HepG2 (cell line): ENCODE measurements around the gene HDAC3. TPM values are rescaled to one million over a fixed set of nuclear protein-coding genes. Genes with fewer than 3 reads are reported as not detected.

Experiments
- ATF1 ChIP-seq: IDR thresholded peaks from 2 replicates; pipeline ENCODE4 v1.6.1; 2016; ENCODE audit warnings: mild to moderate bottlenecking, control low read depth
- ATF7-NPFF ChIP-seq: sonication (generic); formaldehyde crosslinking; IDR thresholded peaks from 2 replicates; pipeline ENCODE4 v1.8.1; 2023; ENCODE audit warnings: mild to moderate bottlenecking, low read depth, missing genetic modification reagents, moderate library complexity
- CCDC6 ChIP-seq: sonication (generic); formaldehyde crosslinking; IDR thresholded peaks from 2 replicates; pipeline ENCODE4 v1.8.1; 2022; ENCODE audit warnings: mild to moderate bottlenecking, missing genetic modification reagents, moderate library complexity
- DNMT1 ChIP-seq: sonication (generic); formaldehyde crosslinking; IDR thresholded peaks from 2 replicates; pipeline ENCODE4 v1.5.1; 2020; ENCODE audit warnings: mild to moderate bottlenecking, missing genetic modification reagents
- GATA4 ChIP-seq: sonication (generic); IDR thresholded peaks from 2 replicates; pipeline ENCODE4 v1.6.1; 2016; ENCODE audit warnings: antibody characterized with exemption, low read depth, borderline replicate concordance
- HBP1 ChIP-seq: IDR thresholded peaks from 2 replicates; pipeline ENCODE4 v1.6.1; 2016; ENCODE audit warnings: low read depth, control low read depth
- HMG20A ChIP-seq: IDR thresholded peaks from 2 replicates; pipeline ENCODE4 v1.6.1; 2016; ENCODE audit warnings: borderline replicate concordance
- HOMEZ ChIP-seq: IDR thresholded peaks from 2 replicates; pipeline ENCODE4 v1.6.1; 2016; ENCODE audit warnings: low read depth
- KDM3A ChIP-seq: IDR thresholded peaks from 2 replicates; pipeline ENCODE4 v1.6.1; 2018; ENCODE audit warnings: low read depth, missing compliant biosample characterization
- PAWR ChIP-seq: sonication (generic); formaldehyde crosslinking; IDR thresholded peaks from 2 replicates; pipeline ENCODE4 v1.4.0; 2020; ENCODE audit warnings: missing genetic modification reagents, mild to moderate bottlenecking, borderline replicate concordance
- RAD51 ChIP-seq: fragments of 450-650 bp; IDR thresholded peaks from 2 replicates; pipeline ENCODE4 v1.6.1; 2016; ENCODE audit warnings: borderline replicate concordance
- RELA ChIP-seq: sonication (generic); formaldehyde crosslinking; IDR thresholded peaks from 2 replicates; pipeline ENCODE4 v1.4.0; 2020; ENCODE audit warnings: missing genetic modification reagents
- SP5 ChIP-seq: IDR thresholded peaks from 2 replicates; pipeline ENCODE4 v1.6.1; 2016; ENCODE audit warnings: low read depth, borderline replicate concordance
- SRY ChIP-seq: sonication (generic); formaldehyde crosslinking; IDR thresholded peaks from 2 replicates; pipeline ENCODE4 v1.8.0; 2022; ENCODE audit warnings: mild to moderate bottlenecking, missing genetic modification reagents
- TMF1 ChIP-seq: sonication (generic); formaldehyde crosslinking; IDR thresholded peaks from 2 replicates; pipeline ENCODE4 v1.8.1; 2022; ENCODE audit warnings: low read depth, missing genetic modification reagents
- ZNF136 ChIP-seq: sonication (generic); formaldehyde crosslinking; IDR thresholded peaks from 2 replicates; pipeline ENCODE4 v1.8.1; 2022; ENCODE audit warnings: low read depth, mild to moderate bottlenecking, moderate library complexity, missing genetic modification reagents
- ZNF251 ChIP-seq: sonication (generic); formaldehyde crosslinking; IDR thresholded peaks from 2 replicates; pipeline ENCODE4 v1.9.0; 2021; ENCODE audit warnings: mild to moderate bottlenecking, missing genetic modification reagents
- ZNF674 ChIP-seq: sonication (generic); formaldehyde crosslinking; IDR thresholded peaks from 2 replicates; pipeline ENCODE4 v1.5.0; 2020; ENCODE audit warnings: low read depth, mild to moderate bottlenecking, missing genetic modification reagents
- ZNF709 ChIP-seq: sonication (generic); formaldehyde crosslinking; IDR thresholded peaks from 2 replicates; pipeline ENCODE4 v1.5.0; 2020; ENCODE audit warnings: mild to moderate bottlenecking, missing genetic modification reagents
- ZNF724P ChIP-seq: sonication (generic); formaldehyde crosslinking; IDR thresholded peaks from 2 replicates; pipeline ENCODE4 v1.8.0; 2022; ENCODE audit warnings: missing genetic modification reagents, borderline replicate concordance
- ZNF747 ChIP-seq: sonication (generic); formaldehyde crosslinking; IDR thresholded peaks from 2 replicates; pipeline ENCODE4 v1.8.1; 2023; ENCODE audit warnings: missing genetic modification reagents, mild to moderate bottlenecking, borderline replicate concordance
- ZNF75D ChIP-seq: sonication (generic); formaldehyde crosslinking; IDR thresholded peaks from 2 replicates; pipeline ENCODE4 v1.8.1; 2023; ENCODE audit warnings: missing genetic modification reagents, mild to moderate bottlenecking, borderline replicate concordance
- polyA plus RNA-seq, 8 experiments: library from polyadenylated mRNA; depleted of rRNA in 3 of 8; stranded (reverse) in 7 of 8; unstranded in 1 of 8; fragments of >200 nt; fragmentation: Illumina TruSeq in 4 of 8; extraction: Trizol in 4 of 8; gene quantifications; 2 replicates each; pipeline versions ENCODE4 v1.2.1 to v1.2.3, GENCODE V29; 2011 to 2016; ENCODE audit warnings: low read depth in 4 of 8, missing spikeins in 1 of 8, mixed read lengths in 1 of 8; ENCODE audit not compliant: insufficient read depth in 1 of 8
- total RNA-seq, 5 experiments: library from RNA; depleted of rRNA; stranded (reverse); fragments of >200 nt; fragmentation: Illumina TruSeq; extraction: Trizol; gene quantifications; 2 replicates each; pipeline ENCODE4 v1.2.3, GENCODE V29; 2016; ENCODE audit warnings: low read depth in 1 of 5
- TF ChIP-seq, protein P1 (sequence below): sonication (generic); formaldehyde crosslinking; IDR thresholded peaks from 2 replicates; pipeline ENCODE4 v1.8.0; 2022; ENCODE audit warnings: mild to moderate bottlenecking, missing genetic modification reagents, moderate library complexity
- TF ChIP-seq, protein P2 (sequence below), 2 experiments: sonication (generic) in 1 of 2; formaldehyde crosslinking in 1 of 2; IDR thresholded peaks; 2 replicates each; pipeline versions ENCODE4 v1.4.0 to v1.6.1; 2018 to 2020; ENCODE audit warnings: missing genetic modification reagents in 2 of 2, borderline replicate concordance in 1 of 2, low read depth in 1 of 2, mild to moderate bottlenecking in 1 of 2, missing biosample characterization in 1 of 2

Gene HDAC3
- total and polyA plus RNA-seq, 2 of the 13 experiments (the other 11 are each of a cell fraction or from before 2014, with no cell fraction given) = 84.0 to 94.1 TPM

DNA sequence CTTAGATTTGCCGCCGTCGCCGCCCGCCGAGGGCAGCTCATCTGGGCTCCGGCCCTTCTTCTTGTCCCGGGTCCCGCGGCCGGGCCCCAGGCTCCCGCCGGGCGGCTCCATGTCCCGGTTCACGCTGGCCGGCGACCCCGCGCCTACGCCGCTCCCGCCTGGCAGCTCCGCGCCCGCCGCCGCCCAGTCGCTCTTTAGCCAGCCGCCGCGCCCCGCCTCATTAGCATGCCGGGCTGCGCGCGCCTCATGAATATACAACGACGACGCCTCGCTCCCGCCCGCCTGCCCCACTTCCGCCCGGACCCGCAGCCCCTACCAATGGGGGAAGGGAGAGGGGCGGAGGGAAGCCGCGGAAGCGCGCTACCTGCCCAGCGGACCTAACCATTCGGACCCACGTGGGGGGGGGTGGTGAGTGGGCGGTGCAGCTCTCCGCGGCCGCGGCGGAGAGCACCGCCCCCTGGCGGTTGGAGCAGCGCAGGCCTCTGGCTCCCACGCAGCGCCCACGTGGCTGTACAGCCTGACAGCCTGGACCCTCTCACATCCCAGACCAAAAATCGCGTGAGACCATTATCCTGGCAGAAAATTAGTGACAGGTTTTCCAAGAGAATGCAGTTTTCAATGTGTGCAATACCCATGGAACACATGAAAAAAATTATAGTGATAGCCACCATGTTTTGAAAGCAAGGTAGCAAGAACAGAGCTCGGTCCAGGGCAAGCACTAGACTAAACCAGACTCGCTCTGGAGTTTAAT lies 17.7 kb downstream of the HDAC3 start, which contains the start of gene DIAPH1 (continued):
- TF ChIP-seq, protein P1, sequence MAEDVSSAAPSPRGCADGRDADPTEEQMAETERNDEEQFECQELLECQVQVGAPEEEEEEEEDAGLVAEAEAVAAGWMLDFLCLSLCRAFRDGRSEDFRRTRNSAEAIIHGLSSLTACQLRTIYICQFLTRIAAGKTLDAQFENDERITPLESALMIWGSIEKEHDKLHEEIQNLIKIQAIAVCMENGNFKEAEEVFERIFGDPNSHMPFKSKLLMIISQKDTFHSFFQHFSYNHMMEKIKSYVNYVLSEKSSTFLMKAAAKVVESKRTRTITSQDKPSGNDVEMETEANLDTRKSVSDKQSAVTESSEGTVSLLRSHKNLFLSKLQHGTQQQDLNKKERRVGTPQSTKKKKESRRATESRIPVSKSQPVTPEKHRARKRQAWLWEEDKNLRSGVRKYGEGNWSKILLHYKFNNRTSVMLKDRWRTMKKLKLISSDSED (CRISPR knock-in tag) = no peak
- no peak for TF ChIP-seq ZNF674 (CRISPR knock-in tag)
- TF ChIP-seq ZNF724P (CRISPR knock-in tag) = 0 out of 2 replicates have a peak, but pooled peaks have one; percentile 41
- TF ChIP-seq HOMEZ (CRISPR knock-in tag) = peak; percentile 70
- TF ChIP-seq ZNF136 = no peak
- TF ChIP-seq, protein P2, sequence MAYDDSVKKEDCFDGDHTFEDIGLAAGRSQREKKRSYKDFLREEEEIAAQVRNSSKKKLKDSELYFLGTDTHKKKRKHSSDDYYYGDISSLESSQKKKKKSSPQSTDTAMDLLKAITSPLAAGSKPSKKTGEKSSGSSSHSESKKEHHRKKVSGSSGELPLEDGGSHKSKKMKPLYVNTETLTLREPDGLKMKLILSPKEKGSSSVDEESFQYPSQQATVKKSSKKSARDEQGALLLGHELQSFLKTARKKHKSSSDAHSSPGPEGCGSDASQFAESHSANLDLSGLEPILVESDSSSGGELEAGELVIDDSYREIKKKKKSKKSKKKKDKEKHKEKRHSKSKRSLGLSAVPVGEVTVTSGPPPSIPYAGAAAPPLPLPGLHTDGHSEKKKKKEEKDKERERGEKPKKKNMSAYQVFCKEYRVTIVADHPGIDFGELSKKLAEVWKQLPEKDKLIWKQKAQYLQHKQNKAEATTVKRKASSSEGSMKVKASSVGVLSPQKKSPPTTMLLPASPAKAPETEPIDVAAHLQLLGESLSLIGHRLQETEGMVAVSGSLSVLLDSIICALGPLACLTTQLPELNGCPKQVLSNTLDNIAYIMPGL (CRISPR knock-in tag; IDR thresholded peaks at IDR 0.05; ENCODE audit: borderline replicate concordance in 1 of 2, low read depth in 1 of 2) = peak; percentile 76 to 81; a peak in 3 of 4 replicates
- peak; percentile 61; the same call in 1 of the 2 replicates for TF ChIP-seq KDM3A (CRISPR knock-in tag)
- TF ChIP-seq ATF7-NPFF = peak; percentile 94
- 0 out of 2 replicates have a peak, but pooled peaks have one; percentile 33 for TF ChIP-seq TMF1
- peak; percentile 97 for TF ChIP-seq CCDC6 (CRISPR knock-in tag)
- no peak for TF ChIP-seq GATA4
- TF ChIP-seq RELA (CRISPR knock-in tag) = no peak
- TF ChIP-seq ZNF251 (CRISPR knock-in tag) = no peak
- TF ChIP-seq SRY = no peak
- no peak for TF ChIP-seq RAD51
- peak; percentile 82; the same call in 1 of the 2 replicates for TF ChIP-seq ZNF747 (CRISPR knock-in tag)
- peak; percentile 89; the same call in 1 of the 2 replicates for TF ChIP-seq HBP1
- no peak for TF ChIP-seq DNMT1 (CRISPR knock-in tag)
- no peak for TF ChIP-seq ZNF75D (CRISPR knock-in tag)
- TF ChIP-seq ATF1 (CRISPR knock-in tag) = peak; percentile 35; the same call in 1 of the 2 replicates
- no peak for TF ChIP-seq HMG20A (CRISPR knock-in tag)
- peak; percentile 94 for TF ChIP-seq SP5 (CRISPR knock-in tag)
- peak; percentile 75 for TF ChIP-seq ZNF709 (CRISPR knock-in tag)
- TF ChIP-seq PAWR (CRISPR knock-in tag) = 0 out of 2 replicates have a peak, but pooled peaks have one; percentile 36
